GM21825 (cell line): ENCODE data around the gene GABRA1.

ENCODE experiments used
- ATAC-seq: cut with Tn5 transposase; IDR thresholded peaks from one replicate; pipeline ENCODE4 v1.9.1; 2021; ENCODE audit warnings: mild to moderate bottlenecking, moderate library complexity; ENCODE audit not compliant: unreplicated experiment

The GABRA1 gene

GRCh38 chr5:161847941-161848391 is at the start of gene GABRA1:
TSS of gene GABRA1 (plus strand) at chr5:161848120. CDS start at chr5:161850811, 2,691 bp downstream.
- no peak for ATAC-seq

DNA sequence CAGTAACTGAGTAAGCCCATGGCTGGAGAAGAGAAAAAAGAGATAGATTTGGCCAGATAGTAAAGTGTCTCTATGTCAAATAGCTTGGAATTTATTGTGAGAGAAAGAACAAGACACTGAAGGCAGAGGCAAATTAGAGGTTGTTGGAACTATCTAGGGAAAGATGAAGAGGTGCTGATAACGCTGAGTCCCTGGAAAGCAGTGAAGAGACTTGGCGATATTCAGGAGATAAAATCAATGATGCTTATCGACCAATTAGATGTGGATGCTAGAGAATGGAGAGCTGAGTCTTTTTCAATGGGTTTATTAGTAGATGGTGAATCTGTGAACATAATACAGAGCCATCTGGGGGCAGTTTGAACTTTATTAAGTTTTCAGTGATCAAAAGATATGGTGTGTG is 48.6 kb upstream of the GABRA1 start:
- ATAC-seq, result no peak

DNA sequence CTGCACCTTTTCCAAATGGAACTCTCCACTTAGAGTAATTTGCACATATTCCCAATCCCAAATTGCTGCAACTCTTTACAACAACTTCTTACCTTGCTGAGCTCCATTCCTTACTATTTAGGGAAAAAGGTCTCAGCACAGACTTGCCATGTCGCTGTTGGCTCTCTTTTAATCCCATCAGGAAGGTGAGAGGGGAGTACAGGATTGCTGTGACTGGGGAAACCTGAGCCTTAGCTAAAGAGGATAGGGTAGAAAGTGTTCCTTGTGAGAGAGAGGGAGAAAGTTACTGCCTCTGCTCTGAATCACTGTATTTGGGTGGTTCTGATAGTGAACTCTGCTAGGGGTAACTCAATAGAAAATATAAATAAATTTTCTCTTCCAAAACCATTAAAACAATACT is 43.7 kb upstream of the GABRA1 start:
- no peak for ATAC-seq

DNA sequence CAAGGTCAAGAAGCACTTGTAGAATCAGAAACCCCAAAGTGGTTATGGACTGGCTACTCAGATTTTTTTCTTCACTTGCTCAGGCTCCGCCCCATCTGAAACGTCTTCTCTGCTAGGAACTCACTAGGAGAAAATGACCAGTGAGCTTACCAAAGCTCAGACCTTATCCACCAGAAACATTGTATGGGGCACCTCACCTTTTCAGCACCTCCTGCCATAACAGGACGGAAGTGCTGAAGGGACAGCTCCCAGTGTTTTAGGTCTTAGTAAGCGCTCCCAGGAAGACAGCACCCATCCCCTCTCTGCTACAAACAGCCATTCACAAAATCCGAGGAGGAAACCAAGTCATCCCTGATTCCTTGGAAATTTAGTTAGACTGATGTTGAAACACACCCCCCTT is 1.2 kb upstream of the GABRA1 start:
- no peak for ATAC-seq

DNA sequence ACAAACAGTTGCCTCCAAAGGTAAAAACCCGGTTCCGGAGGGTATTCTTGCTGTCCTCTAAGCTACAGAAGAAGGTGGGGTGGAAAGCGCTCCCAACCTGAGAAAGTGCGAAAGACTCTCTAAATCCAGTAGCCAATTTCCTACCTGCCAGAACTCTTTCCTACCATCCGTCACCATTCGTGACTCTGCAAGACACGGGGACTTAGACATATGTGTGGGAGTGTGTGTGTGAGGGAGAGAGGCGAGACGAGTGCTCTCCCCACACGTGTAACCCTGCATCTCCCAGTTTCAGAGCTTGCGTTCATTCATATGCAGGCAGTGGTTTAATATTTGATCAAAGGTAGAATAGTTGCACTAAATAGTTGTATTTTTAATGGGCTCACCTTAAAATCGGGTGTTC is 473 bp upstream of the GABRA1 start:
- ATAC-seq, result no peak

GRCh38 chr5:161850491-161850890 is 2.6 kb downstream of the GABRA1 start:
- no peak for ATAC-seq

DNA sequence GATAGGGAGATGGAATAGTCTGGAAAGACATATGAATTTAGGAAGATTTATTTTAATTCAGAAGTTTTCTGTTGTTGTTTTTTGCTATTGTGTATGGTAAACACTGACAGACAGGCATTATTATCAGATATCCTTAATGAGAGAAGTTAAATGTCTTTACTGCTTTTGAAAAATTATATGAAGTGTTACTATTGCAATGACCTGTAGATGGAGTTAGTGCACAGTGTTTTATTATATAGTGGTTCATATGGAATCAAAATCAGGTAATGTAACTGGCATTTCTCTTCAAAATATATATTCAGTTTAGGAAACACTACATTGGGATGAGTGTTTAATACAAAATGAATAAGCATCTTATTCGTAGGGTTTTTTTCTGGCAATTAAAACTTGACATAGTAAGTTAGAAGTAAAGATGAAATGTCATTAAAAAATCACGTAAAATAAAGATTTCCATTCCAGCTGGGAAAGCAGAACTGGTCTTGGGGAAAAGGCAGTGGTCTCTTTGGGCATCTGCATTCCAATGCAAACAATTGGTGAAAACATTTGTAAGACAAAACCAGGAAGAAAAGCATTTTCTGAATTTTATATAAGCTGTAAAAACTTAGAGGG is 3.9 kb downstream of the GABRA1 start:
- ATAC-seq, result no peak

- no peak for ATAC-seq
Measured at GRCh38 chr5:161857358-161857757, 9.4 kb downstream of the GABRA1 start.

GRCh38 chr5:161863259-161863658 is 15.3 kb downstream of the GABRA1 start:
- no peak for ATAC-seq

DNA sequence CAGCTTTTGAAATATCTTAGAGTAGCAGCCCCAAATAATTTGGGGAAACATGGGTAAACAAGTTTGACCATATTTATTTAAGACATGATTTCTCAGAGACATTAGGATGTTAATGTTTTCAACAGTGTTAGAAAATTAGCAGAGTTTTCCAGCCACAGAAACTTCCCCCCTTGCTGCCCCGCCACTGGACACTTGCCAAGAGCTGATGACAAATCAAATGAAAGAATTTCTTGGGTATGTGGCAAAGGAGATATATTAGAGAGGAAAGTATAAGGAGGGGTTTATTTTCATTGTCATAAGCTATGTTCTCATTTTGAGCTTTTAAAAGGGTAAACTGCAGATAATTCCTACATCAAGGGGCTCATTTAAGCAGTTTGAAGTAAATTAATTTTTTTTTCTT is 15.9 kb downstream of the GABRA1 start:
- no peak for ATAC-seq

DNA sequence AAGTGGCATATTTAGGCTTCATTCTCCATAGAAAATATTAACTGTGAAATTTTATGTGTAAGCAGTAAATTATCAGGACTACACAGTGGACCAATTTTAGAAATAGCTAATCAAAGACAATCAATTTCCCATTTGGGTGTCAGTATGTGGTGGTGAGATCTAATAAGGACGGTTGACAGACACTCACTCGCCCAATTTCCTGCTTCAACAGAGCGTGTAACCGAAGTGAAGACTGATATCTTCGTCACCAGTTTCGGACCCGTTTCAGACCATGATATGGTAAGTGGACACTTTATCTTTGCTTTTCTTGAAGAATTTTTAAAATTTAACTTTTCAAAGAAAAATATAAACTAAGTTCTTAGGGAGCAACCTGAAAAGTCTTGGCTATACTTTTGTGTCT is 17.6 kb downstream of the GABRA1 start:
- no peak for ATAC-seq

DNA sequence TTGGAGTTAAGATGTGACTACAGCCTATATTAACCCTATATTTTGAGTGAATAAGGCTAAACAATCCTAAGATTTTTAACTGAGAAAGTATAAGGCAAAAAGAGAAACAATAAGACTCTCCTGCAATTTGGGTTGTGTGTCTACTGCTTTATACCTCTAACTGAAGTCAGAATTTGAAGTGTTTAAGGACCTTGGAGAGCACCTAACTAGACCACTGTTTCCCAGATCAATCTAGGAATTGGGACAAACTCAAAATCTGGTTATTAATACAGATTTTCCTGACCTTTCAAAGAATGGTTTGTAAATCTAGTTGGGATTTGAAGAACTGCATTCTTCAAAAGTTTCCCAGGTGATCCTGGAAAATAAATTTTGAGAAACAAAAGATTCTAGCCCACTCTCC is 42.1 kb downstream of the GABRA1 start:
- no peak for ATAC-seq

DNA sequence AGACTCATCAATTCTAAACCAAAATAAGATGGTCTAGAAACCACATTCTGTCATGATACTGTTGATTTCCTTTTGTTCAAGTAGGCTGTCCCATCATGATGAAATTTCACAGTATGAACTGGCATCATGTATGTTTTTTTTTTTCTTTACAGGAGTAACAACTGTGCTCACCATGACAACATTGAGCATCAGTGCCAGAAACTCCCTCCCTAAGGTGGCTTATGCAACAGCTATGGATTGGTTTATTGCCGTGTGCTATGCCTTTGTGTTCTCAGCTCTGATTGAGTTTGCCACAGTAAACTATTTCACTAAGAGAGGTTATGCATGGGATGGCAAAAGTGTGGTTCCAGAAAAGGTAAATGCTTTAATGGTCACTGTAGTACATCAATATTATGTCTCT is 47.6 kb downstream of the GABRA1 start:
- no peak for ATAC-seq

DNA sequence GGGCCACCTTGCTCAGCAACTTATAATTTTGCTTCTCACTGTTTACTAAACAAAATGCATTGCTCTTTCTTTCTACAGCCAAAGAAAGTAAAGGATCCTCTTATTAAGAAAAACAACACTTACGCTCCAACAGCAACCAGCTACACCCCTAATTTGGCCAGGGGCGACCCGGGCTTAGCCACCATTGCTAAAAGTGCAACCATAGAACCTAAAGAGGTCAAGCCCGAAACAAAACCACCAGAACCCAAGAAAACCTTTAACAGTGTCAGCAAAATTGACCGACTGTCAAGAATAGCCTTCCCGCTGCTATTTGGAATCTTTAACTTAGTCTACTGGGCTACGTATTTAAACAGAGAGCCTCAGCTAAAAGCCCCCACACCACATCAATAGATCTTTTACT is 49.1 kb downstream of the GABRA1 start:
- no peak for ATAC-seq

DNA sequence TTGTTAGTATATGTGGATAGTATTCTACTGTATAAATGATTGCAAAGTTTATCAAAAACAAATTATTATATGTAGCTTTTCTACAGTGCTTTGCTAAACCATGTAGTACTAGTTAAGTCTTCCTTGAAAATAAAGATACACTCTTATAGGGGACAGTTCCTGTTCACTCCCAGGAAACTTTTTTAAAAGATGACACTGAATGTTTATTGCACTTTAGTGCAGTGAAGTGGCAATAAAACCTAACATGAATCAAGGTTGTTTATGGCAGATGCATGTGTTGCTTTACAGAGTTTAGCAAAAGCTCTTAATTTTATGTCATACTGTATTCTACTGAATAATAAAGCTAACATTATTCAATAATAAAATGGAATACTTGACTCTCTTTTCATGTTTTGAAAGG is 51.7 kb downstream of the GABRA1 start:
- no peak for ATAC-seq

DNA sequence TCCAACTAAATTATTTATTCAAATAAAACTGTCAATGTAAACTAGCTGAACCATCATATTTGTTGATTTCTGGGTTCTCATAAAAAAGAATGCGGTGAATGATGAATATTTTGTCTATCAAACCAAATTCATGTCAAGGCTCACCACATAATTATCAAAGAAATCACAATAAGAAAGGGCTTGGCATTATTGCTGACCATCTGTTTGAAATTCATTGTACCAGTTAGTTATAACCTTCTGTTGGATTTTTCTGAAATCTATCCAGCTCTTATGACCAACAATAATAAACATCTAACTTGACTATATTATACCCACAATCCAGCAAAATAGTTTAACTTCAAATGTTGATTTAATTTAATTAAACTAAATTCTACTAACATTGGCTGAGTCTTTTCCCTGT is 53.1 kb downstream of the GABRA1 start:
- ATAC-seq, result no peak

- no peak for ATAC-seq
Measured at GRCh38 chr5:161921781-161922180, 73.9 kb downstream of the GABRA1 start.

DNA sequence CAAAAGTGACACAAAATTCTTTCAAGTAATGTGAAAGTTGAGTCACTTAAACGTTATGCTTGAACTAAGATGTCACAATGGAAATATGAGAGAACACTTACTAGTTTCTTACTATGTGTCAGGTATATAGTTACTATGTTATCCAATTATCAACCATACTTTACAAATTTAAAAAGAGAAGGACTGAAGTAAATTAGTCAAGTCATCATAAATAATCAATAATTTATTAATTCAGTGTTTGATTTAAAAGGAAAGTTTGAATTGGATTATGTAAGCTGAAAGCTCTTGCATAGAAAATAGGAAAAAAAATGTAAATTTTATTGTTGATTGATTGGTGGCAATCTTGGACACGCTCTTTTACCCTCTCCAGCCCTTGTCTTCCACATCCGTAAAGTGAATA is 76.3 kb downstream of the GABRA1 start:
- ATAC-seq, result no peak

- ATAC-seq, result no peak
Measured at GRCh38 chr5:161925960-161926359, 78.0 kb downstream of the GABRA1 start.

GRCh38 chr5:161934486-161934885 is 86.6 kb downstream of the GABRA1 start:
- ATAC-seq, result no peak

DNA sequence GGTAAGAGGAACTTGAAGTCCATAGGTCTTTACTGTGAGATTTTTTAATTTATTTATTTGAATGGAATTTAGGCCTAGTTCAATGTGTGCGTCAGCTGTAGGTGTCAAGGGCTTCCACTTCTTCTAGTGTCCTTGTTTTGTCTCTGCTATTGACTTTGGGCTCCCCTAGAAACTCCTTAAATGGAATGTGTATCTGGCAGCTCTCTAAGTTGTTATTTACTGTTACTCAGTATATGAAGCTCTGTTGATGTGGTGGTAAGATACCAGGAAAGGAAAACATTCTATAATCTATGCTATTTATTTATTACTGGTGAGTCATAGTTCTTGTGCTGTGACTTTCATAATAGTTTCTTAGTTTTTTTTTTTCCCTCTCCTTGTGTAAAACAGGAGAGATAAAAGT is 97.1 kb downstream of the GABRA1 start:
- ATAC-seq, result no peak

DNA sequence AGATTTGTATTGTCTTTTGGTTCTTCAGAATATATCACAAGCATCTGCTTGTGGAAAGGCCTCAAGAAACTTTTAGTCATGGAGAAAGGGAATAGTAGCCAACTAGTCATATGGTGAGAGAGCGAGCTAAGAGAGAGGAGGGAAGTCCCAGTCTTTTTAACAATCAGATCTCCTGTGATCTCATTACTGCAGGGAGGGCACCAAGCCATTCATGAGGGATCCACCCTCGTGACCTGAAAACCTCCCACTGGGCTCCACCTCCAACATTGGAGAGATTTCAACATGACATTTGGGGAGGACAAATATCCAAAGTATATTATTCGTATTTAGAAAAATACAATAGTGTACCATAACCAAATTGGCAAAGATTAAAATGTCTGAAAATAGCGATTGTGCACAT is 99.0 kb downstream of the GABRA1 start:
- no peak for ATAC-seq
